Karpas-422 (cell line): ENCODE measurements around the gene TRIO. TPM values are rescaled to one million over a fixed set of nuclear protein-coding genes. Genes with fewer than 3 reads are reported as not detected.

Source experiments
- DNase-seq: peaks from one replicate; pipeline ENCODE4 v3.0.0-alpha.2; 2015
- H2AFZ ChIP-seq: fragments of 200-600 bp; sonication (generic); 2 replicates; pipeline ENCODE4 v1.6.1; 2014; ENCODE audit warnings: antibody characterized with exemption, low read length, mixed read lengths
- H3K27ac ChIP-seq: fragments of 200-600 bp; sonication (generic); 2 replicates; pipeline ENCODE4 v1.5.1; 2014; ENCODE audit warnings: mild to moderate bottlenecking, low read length, moderate library complexity
- H3K27me3 ChIP-seq: fragments of 200-600 bp; sonication (generic); 2 replicates; pipeline ENCODE4 v1.6.1; 2014; ENCODE audit warnings: low read length, mixed read lengths
- H3K36me3 ChIP-seq: fragments of 200-600 bp; sonication (generic); 2 replicates; pipeline ENCODE4 v1.6.1; 2014; ENCODE audit warnings: low read length, mixed read lengths; ENCODE audit not compliant: insufficient read depth
- H3K4me1 ChIP-seq: fragments of 200-600 bp; sonication (generic); 2 replicates; pipeline ENCODE4 v1.6.1; 2014; ENCODE audit warnings: mild to moderate bottlenecking, low read length, mixed read lengths
- H3K4me2 ChIP-seq: fragments of 200-600 bp; sonication (generic); 2 replicates; pipeline ENCODE4 v1.6.1; 2014; ENCODE audit warnings: low read length, low read depth, mild to moderate bottlenecking; ENCODE audit not compliant: poor library complexity, severe bottlenecking
- H3K4me3 ChIP-seq: fragments of 200-600 bp; sonication (generic); 2 replicates; pipeline ENCODE4 v1.5.1; 2014; ENCODE audit warnings: mild to moderate bottlenecking, antibody characterized with exemption, low read length, mixed read lengths
- H3K79me2 ChIP-seq: fragments of 200-600 bp; sonication (generic); 2 replicates; pipeline ENCODE4 v1.6.1; 2014; ENCODE audit warnings: mild to moderate bottlenecking, low read length, mixed read lengths
- H3K9ac ChIP-seq: fragments of 200-600 bp; sonication (generic); 2 replicates; pipeline ENCODE4 v1.6.0; 2014; ENCODE audit warnings: low read length
- H3K9me2 ChIP-seq: fragments of 200-600 bp; sonication (generic), shearing (Covaris generic); replicated peaks from 2 replicates; pipeline ENCODE4 v1.6.0; 2014; ENCODE audit warnings: mild to moderate bottlenecking, low read length, moderate library complexity; ENCODE audit not compliant: insufficient read depth
- H3K9me3 ChIP-seq: fragments of 300-700, 200-600 bp; sonication (generic); 2 replicates; pipeline ENCODE4 v1.6.1; 2014; ENCODE audit warnings: low read length, mixed read lengths
- H4K20me1 ChIP-seq: fragments of 200-600 bp; sonication (generic); 2 replicates; pipeline ENCODE4 v1.6.1; 2014; ENCODE audit warnings: mild to moderate bottlenecking, antibody characterized with exemption, low read length, low read depth; ENCODE audit not compliant: insufficient read depth
- total RNA-seq: library from RNA; depleted of rRNA; stranded (reverse); fragments of >200 nt; shearing (Covaris generic); gene quantifications from 2 replicates; pipeline ENCODE4 v1.2.3, GENCODE V29; 2014; ENCODE audit warnings: low replicate concordance

The TRIO gene
- total RNA-seq, 1 experiment from 2014 or later = 0.04 TPM

GRCh38 chr5:14421851-14422250 is 278.7 kb downstream of the TRIO start:
- Histone ChIP-seq H3K4me1 (no peaks in the 10 kb centered on the region), H3K9me3 (no peaks in the 10 kb centered on the region), H3K36me3 (no peaks in the 10 kb centered on the region), H4K20me1 (no peaks in the 10 kb centered on the region), H3K4me3 (no peak overlapping the region), H3K27me3 (no peaks in the 10 kb centered on the region), H3K9ac (no peak overlapping the region), H3K79me2 (no peaks in the 10 kb centered on the region), H3K9me2 (no peaks in the 10 kb centered on the region), H2AFZ (no peak overlapping the region), H3K27ac (no peak overlapping the region), H3K4me2 (no peak overlapping the region)
- DNase-seq = no peak

- no peak for DNase-seq
- Histone ChIP-seq H3K36me3 (no peaks in the 10 kb centered on the region), H3K9me3 (no peaks in the 10 kb centered on the region), H3K79me2 (no peaks in the 10 kb centered on the region), H3K4me2 (no peak overlapping the region), H4K20me1 (no peaks in the 10 kb centered on the region), H3K27me3 (no peaks in the 10 kb centered on the region), H3K9me2 (no peaks in the 10 kb centered on the region), H3K27ac (no peak overlapping the region), H2AFZ (no peak overlapping the region), H3K9ac (no peak overlapping the region), H3K4me1 (no peaks in the 10 kb centered on the region), H3K4me3 (no peak overlapping the region)
These were observed 281.0 kb downstream of the TRIO start for GRCh38 chr5:14424011-14424685.

GRCh38 chr5:14425559-14425958 is 282.4 kb downstream of the TRIO start:
- no peak overlapping the region for H2AFZ ChIP-seq
- no peaks in the 10 kb centered on the region for H3K4me1 ChIP-seq
- no peaks in the 10 kb centered on the region for H3K79me2 ChIP-seq
- H3K27me3 ChIP-seq = no peaks in the 10 kb centered on the region
- no peak overlapping the region for H3K4me2 ChIP-seq
- DNase-seq = no peak
- H3K36me3 ChIP-seq = no peaks in the 10 kb centered on the region
- no peaks in the 10 kb centered on the region for H3K9me3 ChIP-seq
- no peak overlapping the region for H3K9ac ChIP-seq
- H4K20me1 ChIP-seq = no peaks in the 10 kb centered on the region
- H3K27ac ChIP-seq = no peak overlapping the region
- no peaks in the 10 kb centered on the region for H3K9me2 ChIP-seq
- H3K4me3 ChIP-seq = no peak overlapping the region

DNA sequence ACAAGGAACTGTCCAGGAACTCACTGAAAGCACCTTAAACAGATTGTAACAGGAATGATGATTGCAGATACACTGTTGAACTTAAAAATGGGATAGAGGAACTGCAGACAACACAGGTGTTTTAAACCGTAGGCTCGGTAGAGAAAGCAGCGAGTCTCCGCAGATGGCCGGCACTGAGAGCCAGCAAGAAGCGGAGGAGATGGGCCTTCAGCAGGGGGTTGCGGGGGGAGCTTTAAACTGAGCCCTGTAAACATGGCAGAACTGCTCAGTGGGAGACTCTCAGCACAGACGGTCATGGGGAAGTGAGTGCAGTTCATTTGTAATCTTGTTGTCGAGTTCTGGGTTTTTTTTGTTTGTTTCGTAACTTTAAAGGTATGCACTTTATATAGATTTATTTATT is 283.4 kb downstream of the TRIO start:
- no peak overlapping the region for H3K4me2 ChIP-seq
- H3K9me3 ChIP-seq = no peaks in the 10 kb centered on the region
- no peaks in the 10 kb centered on the region for H3K36me3 ChIP-seq

GRCh38 chr5:14428302-14429081 is 285.4 kb downstream of the TRIO start:
- H3K9me2 ChIP-seq = no peaks in the 10 kb centered on the region
- no peak overlapping the region for H3K4me3 ChIP-seq
- H4K20me1 ChIP-seq = no peaks in the 10 kb centered on the region
- no peak for DNase-seq
- no peak overlapping the region for H2AFZ ChIP-seq
- no peak overlapping the region for H3K4me2 ChIP-seq
- no peak overlapping the region for H3K9ac ChIP-seq
- H3K4me1 ChIP-seq = no peaks in the 10 kb centered on the region
- no peak overlapping the region for H3K27ac ChIP-seq
- no peaks in the 10 kb centered on the region for H3K9me3 ChIP-seq
- no peaks in the 10 kb centered on the region for H3K27me3 ChIP-seq
- H3K36me3 ChIP-seq = no peaks in the 10 kb centered on the region
- no peaks in the 10 kb centered on the region for H3K79me2 ChIP-seq

More for the DNA sequence above, 283.4 kb downstream of the TRIO start:
- Histone ChIP-seq H3K9ac (no peak overlapping the region), H3K27me3 (no peaks in the 10 kb centered on the region), H2AFZ (no peak overlapping the region), H3K4me3 (no peak overlapping the region), H3K4me1 (no peaks in the 10 kb centered on the region), H4K20me1 (no peaks in the 10 kb centered on the region), H3K9me2 (no peaks in the 10 kb centered on the region), H3K79me2 (no peaks in the 10 kb centered on the region), H3K27ac (no peak overlapping the region)
- no peak for DNase-seq

DNA sequence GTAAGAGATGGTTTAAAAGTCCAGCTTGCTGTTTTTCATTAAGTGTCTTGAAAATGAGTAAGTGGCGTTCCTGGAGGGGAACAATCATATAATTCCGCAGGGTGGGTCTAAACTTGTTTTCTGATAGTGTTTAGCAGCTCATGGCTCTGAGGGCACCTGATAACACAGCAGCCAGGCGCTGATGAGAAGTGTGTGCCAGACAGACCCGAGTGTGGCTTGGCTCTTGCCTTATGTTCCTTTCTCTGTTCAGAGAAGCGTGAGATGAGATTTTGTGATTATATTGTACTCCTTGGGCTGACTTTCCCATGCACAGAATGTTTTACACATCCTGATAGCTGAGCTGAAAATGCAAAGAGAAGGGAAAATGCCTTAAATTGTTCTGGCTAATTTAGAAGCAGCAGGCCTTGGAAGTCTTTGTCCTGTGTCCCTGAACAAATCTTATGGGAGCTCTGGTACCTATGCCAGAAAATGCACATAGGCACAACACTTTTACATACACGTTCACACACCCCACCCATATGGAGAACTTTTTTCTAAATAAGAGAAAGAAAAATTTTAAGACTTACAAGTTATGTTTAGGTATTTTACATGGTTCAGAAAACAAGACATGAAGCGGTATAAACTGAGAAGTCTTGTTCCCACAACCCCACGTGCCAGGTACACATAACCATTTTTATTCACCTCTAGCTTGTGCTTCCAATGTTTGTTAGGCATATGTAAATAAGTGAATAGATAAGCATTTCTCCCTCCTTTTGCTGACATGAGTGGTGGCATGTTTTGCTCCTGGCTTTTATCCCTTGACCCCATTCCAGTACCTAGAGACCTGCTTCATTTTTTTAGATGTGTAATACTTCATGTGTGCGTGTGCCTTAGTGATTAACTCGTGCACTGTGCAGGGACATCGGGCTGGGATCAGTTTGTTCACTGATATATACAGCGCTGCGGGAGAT is 286.2 kb downstream of the TRIO start:
- H3K9me3 ChIP-seq = no peaks in the 10 kb centered on the region
- no peaks in the 10 kb centered on the region for H3K4me1 ChIP-seq
- DNase-seq = no peak
- no peak overlapping the region for H3K9ac ChIP-seq
- H4K20me1 ChIP-seq = no peaks in the 10 kb centered on the region
- H3K36me3 ChIP-seq = no peaks in the 10 kb centered on the region
- no peak overlapping the region for H3K4me3 ChIP-seq
- no peak overlapping the region for H2AFZ ChIP-seq
- H3K27ac ChIP-seq = no peak overlapping the region
- no peaks in the 10 kb centered on the region for H3K79me2 ChIP-seq
- no peak overlapping the region for H3K4me2 ChIP-seq
- no peaks in the 10 kb centered on the region for H3K27me3 ChIP-seq
- no peaks in the 10 kb centered on the region for H3K9me2 ChIP-seq

DNA sequence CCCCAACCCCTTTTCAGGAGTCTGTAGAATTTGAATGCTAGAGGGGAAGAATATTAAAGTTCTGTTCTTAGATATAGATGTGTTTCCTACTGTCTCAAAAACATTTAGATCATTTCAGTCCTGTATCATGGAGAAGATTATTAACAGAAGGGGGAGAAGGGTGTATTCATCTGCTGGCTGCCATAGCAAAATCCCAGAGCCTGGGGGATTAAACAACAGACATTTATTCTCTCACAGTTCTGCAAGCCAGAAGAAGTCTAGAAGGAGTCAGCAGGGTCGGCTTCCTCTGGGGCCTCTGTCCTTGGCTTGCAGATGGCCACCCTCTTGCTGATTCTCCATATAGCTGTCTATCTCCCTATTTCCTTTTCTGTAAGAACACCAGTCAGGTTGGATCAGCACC is 288.4 kb downstream of the TRIO start:
- Histone ChIP-seq H3K4me1 (no peaks in the 10 kb centered on the region), H3K36me3 (no peaks in the 10 kb centered on the region), H2AFZ (no peak overlapping the region), H4K20me1 (no peaks in the 10 kb centered on the region), H3K79me2 (no peaks in the 10 kb centered on the region), H3K27ac (no peak overlapping the region), H3K9me2 (no peaks in the 10 kb centered on the region), H3K4me2 (no peak overlapping the region), H3K9ac (no peak overlapping the region), H3K4me3 (no peak overlapping the region), H3K27me3 (no peaks in the 10 kb centered on the region), H3K9me3 (no peaks in the 10 kb centered on the region)
- no peak for DNase-seq
